HepG2 (cell line): ENCODE results near the gene ADGRB3. TPM values are rescaled to one million over a fixed set of nuclear protein-coding genes. Genes with fewer than 3 reads are reported as not detected.
A peak's percentile ranks its signal among the peaks of the same experiment; 100 is the strongest.

Source experiments
- CREBL2 ChIP-seq: sonication (generic); formaldehyde crosslinking; IDR thresholded peaks from 2 replicates; pipeline ENCODE4 v1.8.1; 2023; ENCODE audit warnings: missing genetic modification reagents, mild to moderate bottlenecking, borderline replicate concordance
- FOXC1 ChIP-seq: sonication (generic); formaldehyde crosslinking; IDR thresholded peaks from 2 replicates; pipeline ENCODE4 v1.8.0; 2022; ENCODE audit warnings: mild to moderate bottlenecking, missing genetic modification reagents, borderline replicate concordance
- FOXO4 ChIP-seq: sonication (generic); formaldehyde crosslinking; conservative IDR thresholded peaks from 2 replicates; pipeline ENCODE4 v1.8.1; 2023; ENCODE audit warnings: missing genetic modification reagents
- GATAD2A ChIP-seq: IDR thresholded peaks from 2 replicates; pipeline ENCODE4 v1.6.1; 2016
- IKZF4 ChIP-seq: sonication (generic); formaldehyde crosslinking; IDR thresholded peaks from 2 replicates; pipeline ENCODE4 v1.5.1; 2020; ENCODE audit warnings: borderline replicate concordance, mild to moderate bottlenecking, low read depth, missing genetic modification reagents; ENCODE audit errors: not compliant biosample characterization
- JUND ChIP-seq: sonication (generic); formaldehyde crosslinking; IDR thresholded peaks from 2 replicates; pipeline ENCODE4 v1.8.0; 2022; ENCODE audit warnings: mild to moderate bottlenecking, missing genetic modification reagents
- MIXL1 ChIP-seq: IDR thresholded peaks from 2 replicates; pipeline ENCODE4 v1.6.1; 2016
- MTERF4 ChIP-seq: sonication (generic); formaldehyde crosslinking; IDR thresholded peaks from 2 replicates; pipeline ENCODE4 v1.8.0; 2023; ENCODE audit warnings: mild to moderate bottlenecking, missing genetic modification reagents
- MYNN ChIP-seq: sonication (generic); formaldehyde crosslinking; IDR thresholded peaks from 2 replicates; pipeline ENCODE4 v1.4.0; 2020; ENCODE audit warnings: mild to moderate bottlenecking, low read depth, missing genetic modification reagents
- PRPF4 ChIP-seq: fragments of 200-400 bp; formaldehyde crosslinking; IDR thresholded peaks from 2 replicates; pipeline ENCODE4 v1.6.1; 2016; ENCODE audit warnings: low read length, low read depth; ENCODE audit not compliant: poor library complexity, severe bottlenecking
- RBAK ChIP-seq: sonication (generic); formaldehyde crosslinking; IDR thresholded peaks from 2 replicates; pipeline ENCODE4 v1.5.1; 2020; ENCODE audit warnings: mild to moderate bottlenecking, missing genetic modification reagents
- SMARCC2 ChIP-seq: fragments of 450-650 bp; IDR thresholded peaks from 2 replicates; pipeline ENCODE4 v1.6.1; 2017; ENCODE audit warnings: antibody characterized with exemption, mild to moderate bottlenecking
- ZBTB38 ChIP-seq: sonication (generic); formaldehyde crosslinking; IDR thresholded peaks from 2 replicates; pipeline ENCODE4 v1.5.1; 2020; ENCODE audit warnings: mild to moderate bottlenecking, missing genetic modification reagents
- ZBTB7A ChIP-seq: sonication (generic); formaldehyde crosslinking; IDR thresholded peaks from 2 replicates; pipeline ENCODE4 v1.8.0; 2022; ENCODE audit warnings: mild to moderate bottlenecking, missing genetic modification reagents
- ZC3H13 ChIP-seq: sonication (generic); formaldehyde crosslinking; IDR thresholded peaks from 2 replicates; pipeline ENCODE4 v1.8.1; 2023; ENCODE audit warnings: mild to moderate bottlenecking, missing genetic modification reagents, moderate library complexity
- ZKSCAN1 ChIP-seq: fragments of 150-350 bp; IDR thresholded peaks from 2 replicates; pipeline ENCODE4 v1.6.1; 2014; ENCODE audit warnings: low read length
- ZKSCAN5 ChIP-seq: sonication (generic); formaldehyde crosslinking; IDR thresholded peaks from 2 replicates; pipeline ENCODE4 v1.5.1; 2020; ENCODE audit warnings: mild to moderate bottlenecking, missing genetic modification reagents
- ZNF275 ChIP-seq: sonication (generic); formaldehyde crosslinking; IDR thresholded peaks from 2 replicates; pipeline ENCODE4 v1.8.0; 2022; ENCODE audit warnings: missing genetic modification reagents, mild to moderate bottlenecking, inconsistent platforms, borderline replicate concordance
- ZNF34 ChIP-seq: sonication (generic); formaldehyde crosslinking; IDR thresholded peaks from 2 replicates; pipeline ENCODE4 v1.4.0; 2020; ENCODE audit warnings: mild to moderate bottlenecking, missing genetic modification reagents, borderline replicate concordance
- ZNF512 ChIP-seq: sonication (generic); formaldehyde crosslinking; IDR thresholded peaks from 2 replicates; pipeline ENCODE4 v1.4.0; 2020; ENCODE audit warnings: mild to moderate bottlenecking, missing genetic modification reagents
- ZNF562 ChIP-seq: sonication (generic); formaldehyde crosslinking; IDR thresholded peaks from 2 replicates; pipeline ENCODE4 v1.8.0; 2022; ENCODE audit warnings: missing genetic modification reagents, borderline replicate concordance
- ZNF710 ChIP-seq: sonication (generic); formaldehyde crosslinking; IDR thresholded peaks from 2 replicates; pipeline ENCODE4 v1.5.0; 2020; ENCODE audit warnings: mild to moderate bottlenecking, missing genetic modification reagents, borderline replicate concordance
- ZNF768 ChIP-seq: sonication (generic); formaldehyde crosslinking; IDR thresholded peaks from 2 replicates; pipeline ENCODE4 v1.4.0; 2020; ENCODE audit warnings: missing genetic modification reagents
- polyA plus RNA-seq, 8 experiments: library from polyadenylated mRNA; depleted of rRNA in 3 of 8; stranded (reverse) in 7 of 8; unstranded in 1 of 8; fragments of >200 nt; fragmentation: Illumina TruSeq in 4 of 8; extraction: Trizol in 4 of 8; gene quantifications; 2 replicates each; pipeline versions ENCODE4 v1.2.1 to v1.2.3, GENCODE V29; 2011 to 2016; ENCODE audit warnings: low read depth in 4 of 8, missing spikeins in 1 of 8, mixed read lengths in 1 of 8; ENCODE audit not compliant: insufficient read depth in 1 of 8
- total RNA-seq, 5 experiments: library from RNA; depleted of rRNA; stranded (reverse); fragments of >200 nt; fragmentation: Illumina TruSeq; extraction: Trizol; gene quantifications; 2 replicates each; pipeline ENCODE4 v1.2.3, GENCODE V29; 2016; ENCODE audit warnings: low read depth in 1 of 5

The ADGRB3 gene
- total and polyA plus RNA-seq, 2 of the 13 experiments (the other 11 are each of a cell fraction or from before 2014, with no cell fraction given): not detected

- TF ChIP-seq ZNF710 (CRISPR knock-in tag): peak; percentile 63; the same call in 1 of the 2 replicates
- peak; percentile 74; the same call in 1 of the 2 replicates for TF ChIP-seq RBAK (CRISPR knock-in tag)
- no peak; the same call in 1 of the 2 replicates for TF ChIP-seq ZC3H13
- TF ChIP-seq CREBL2 (CRISPR knock-in tag): 0 out of 2 replicates have a peak, but pooled peaks have one; percentile 48
- TF ChIP-seq GATAD2A (CRISPR knock-in tag): peak; percentile 64; the same call in 1 of the 2 replicates
- peak; percentile 91 for TF ChIP-seq MTERF4 (CRISPR knock-in tag)
- TF ChIP-seq FOXO4 (CRISPR knock-in tag): 0 out of 2 replicates have a peak, but pooled peaks have one; percentile 87
- TF ChIP-seq ZNF512: no peak
- 0 out of 2 replicates have a peak, but pooled peaks have one; percentile 4 for TF ChIP-seq JUND (CRISPR knock-in tag)
- peak; percentile 34; the same call in 1 of the 2 replicates for TF ChIP-seq ZBTB7A
- TF ChIP-seq ZNF34 (CRISPR knock-in tag): no peak
- TF ChIP-seq ZKSCAN1: no peak
- peak; percentile 92 for TF ChIP-seq ZNF768 (CRISPR knock-in tag)
- TF ChIP-seq FOXC1 (CRISPR knock-in tag): peak; percentile 94; the same call in 1 of the 2 replicates
- 0 out of 2 replicates have a peak, but pooled peaks have one; percentile 55 for TF ChIP-seq ZKSCAN5 (CRISPR knock-in tag)
- peak; percentile 91 for TF ChIP-seq MIXL1 (CRISPR knock-in tag)
- peak; percentile 84 for TF ChIP-seq ZNF275 (CRISPR knock-in tag)
- 0 out of 2 replicates have a peak, but pooled peaks have one; percentile 13 for TF ChIP-seq ZNF562 (CRISPR knock-in tag)
- peak; percentile 97 for TF ChIP-seq IKZF4 (CRISPR knock-in tag)
- peak; percentile 92; the same call in 1 of the 2 replicates for TF ChIP-seq MYNN
- TF ChIP-seq PRPF4: no peak
- no peak for TF ChIP-seq SMARCC2
- peak; percentile 78 for TF ChIP-seq ZBTB38 (CRISPR knock-in tag)
Measured at GRCh38 chr6:69232911-69233448, 597.9 kb downstream of the ADGRB3 start (continued).
